ENCODE data around the gene STK26.
"Not testable (repeated sequence)": the region's sequence is repeated elsewhere in the genome, so short reads cannot be mapped to it uniquely, and the experiment has no call there.

STK26 gene

DNA sequence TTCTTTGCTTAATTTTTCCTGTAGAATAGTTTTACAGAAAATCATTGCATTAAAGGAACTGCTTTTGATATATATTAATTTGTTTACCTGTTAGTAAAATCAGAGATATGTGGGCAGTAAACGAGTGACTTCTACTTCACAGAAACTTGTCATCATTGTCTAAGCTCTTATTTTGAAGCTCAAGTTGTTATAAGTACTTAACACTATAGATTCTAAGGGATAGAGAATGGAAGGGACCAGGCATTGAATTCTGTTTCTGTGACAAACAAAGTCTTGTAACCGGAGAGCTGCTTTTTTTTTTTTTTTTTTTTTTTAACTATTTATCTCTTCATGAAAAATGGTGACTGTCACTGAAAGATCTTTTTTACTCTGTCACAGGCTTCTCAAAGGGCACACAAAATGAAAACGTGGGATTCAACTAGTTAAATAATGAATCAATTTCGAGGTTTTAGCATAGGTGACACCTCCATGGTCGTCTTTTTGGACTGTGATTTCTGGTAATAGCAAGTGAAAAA, 14.4 kb downstream of the STK26 start:
- Histone ChIP-seq H3K27me3 (ENCODE audit: insufficient read depth, insufficient read length) (no peaks in the 10 kb centered on the region), H3K9ac (ENCODE audit: insufficient read length, low read depth) (no peak overlapping the region), H3K9me3 (ENCODE audit: insufficient read depth, low read length) (no peaks in the 10 kb centered on the region), H3K36me3 (ENCODE audit: insufficient read depth, insufficient read length, low read length) (no peaks in the 10 kb centered on the region), H3K4me3 (ENCODE audit: insufficient read length, low read depth) (no peak overlapping the region), H3K4me1 (ENCODE audit: insufficient read depth, insufficient read length) (no peaks in the 10 kb centered on the region)
- TF ChIP-seq ZNF274 (IDR thresholded peaks at IDR 0.05; ENCODE audit: low read depth, low read length) (no peak), SUZ12 (IDR thresholded peaks at IDR 0.05; ENCODE audit: extremely low read depth, insufficient read depth, insufficient read length) (no peak), YY1 (IDR thresholded peaks at IDR 0.05; ENCODE audit: insufficient read depth, insufficient read length) (no peak)
- no peak for DNase-seq (ENCODE audit: low read depth, low spot score)

DNA sequence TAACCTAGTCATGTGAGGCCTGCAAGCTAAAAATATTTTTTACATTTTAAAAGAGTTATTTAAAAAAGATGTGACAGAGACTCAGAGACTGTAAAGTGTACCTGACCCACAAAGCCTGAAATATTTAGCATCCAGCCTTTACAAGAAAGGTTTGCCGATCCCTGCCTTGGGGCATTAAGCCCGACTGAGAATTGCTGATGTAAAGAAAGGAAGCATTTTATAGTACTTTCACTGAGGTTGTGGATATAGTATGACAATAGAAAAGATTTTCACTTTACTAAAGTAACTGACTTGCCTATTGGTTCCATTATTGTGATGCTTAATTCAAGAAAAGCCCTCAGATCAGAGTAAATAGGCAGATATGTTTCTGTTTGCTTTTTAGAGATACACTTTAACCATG, 17.0 kb downstream of the STK26 start:
- Histone ChIP-seq H3K9me3 (ENCODE audit: insufficient read depth, low read length) (no peaks in the 10 kb centered on the region), H3K27me3 (ENCODE audit: insufficient read depth, insufficient read length) (no peaks in the 10 kb centered on the region), H3K4me3 (ENCODE audit: insufficient read length, low read depth) (no peak overlapping the region), H3K4me1 (ENCODE audit: insufficient read depth, insufficient read length) (no peaks in the 10 kb centered on the region), H3K36me3 (ENCODE audit: insufficient read depth, insufficient read length, low read length) (no peaks in the 10 kb centered on the region), H3K9ac (ENCODE audit: insufficient read length, low read depth) (no peak overlapping the region)
- TF ChIP-seq SUZ12 (IDR thresholded peaks at IDR 0.05; ENCODE audit: extremely low read depth, insufficient read depth, insufficient read length) (no peak), ZNF274 (IDR thresholded peaks at IDR 0.05; ENCODE audit: low read depth, low read length) (no peak), YY1 (IDR thresholded peaks at IDR 0.05; ENCODE audit: insufficient read depth, insufficient read length) (no peak)
- no peak for DNase-seq (ENCODE audit: low read depth, low spot score)

DNA sequence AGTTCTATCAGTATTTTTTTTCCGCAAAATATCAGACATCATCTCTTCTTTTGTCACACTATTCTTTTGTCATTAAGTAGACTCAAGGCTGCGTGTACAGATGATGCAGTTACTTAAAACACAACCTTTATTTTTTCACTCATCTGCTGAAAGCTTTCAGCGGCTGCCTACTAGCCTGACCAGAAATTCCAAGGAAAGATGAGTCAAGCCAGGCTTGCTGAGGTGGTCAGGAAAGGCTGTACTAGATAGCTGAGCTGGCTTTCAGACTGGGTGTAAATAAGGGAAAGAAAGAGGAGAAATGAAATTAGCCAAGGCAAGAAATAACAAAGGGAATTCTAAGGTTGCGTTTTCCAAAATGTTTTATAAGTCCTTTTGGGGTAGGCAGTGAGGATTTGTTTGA, 17.9 kb downstream of the STK26 start:
- Histone ChIP-seq H3K4me1 (ENCODE audit: insufficient read depth, insufficient read length) (no peaks in the 10 kb centered on the region), H3K4me3 (ENCODE audit: insufficient read length, low read depth) (no peak overlapping the region), H3K27me3 (ENCODE audit: insufficient read depth, insufficient read length) (no peaks in the 10 kb centered on the region), H3K9me3 (ENCODE audit: insufficient read depth, low read length) (no peaks in the 10 kb centered on the region), H3K36me3 (ENCODE audit: insufficient read depth, insufficient read length, low read length) (no peaks in the 10 kb centered on the region), H3K9ac (ENCODE audit: insufficient read length, low read depth) (no peak overlapping the region)
- TF ChIP-seq SUZ12 (IDR thresholded peaks at IDR 0.05; ENCODE audit: extremely low read depth, insufficient read depth, insufficient read length) (no peak), ZNF274 (IDR thresholded peaks at IDR 0.05; ENCODE audit: low read depth, low read length) (no peak), YY1 (IDR thresholded peaks at IDR 0.05; ENCODE audit: insufficient read depth, insufficient read length) (no peak)
- DNase-seq (ENCODE audit: low read depth, low spot score): no peak

DNA sequence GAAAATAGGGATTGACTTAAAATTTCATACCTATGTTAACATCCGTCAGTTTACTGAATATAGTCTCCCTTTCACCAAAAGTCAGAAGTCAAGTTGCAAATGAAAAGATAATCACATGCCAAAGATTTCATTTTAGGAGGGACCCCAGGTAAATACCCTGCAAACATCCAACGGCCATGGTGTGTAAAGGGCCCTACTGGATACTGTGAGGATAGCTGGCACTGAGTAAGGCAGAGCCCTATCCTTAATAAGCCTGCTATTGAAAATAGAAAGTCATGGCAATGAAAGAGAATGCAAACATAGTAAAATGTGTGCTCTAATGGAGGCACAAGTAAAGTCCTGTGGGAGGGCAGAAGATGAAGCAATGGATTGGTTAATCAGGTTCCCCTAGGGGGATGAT, 20.9 kb downstream of the STK26 start:
- H3K9me3 ChIP-seq (ENCODE audit: insufficient read depth, low read length): no peaks in the 10 kb centered on the region
- no peak for DNase-seq (ENCODE audit: low read depth, low spot score)
- H3K4me1 ChIP-seq (ENCODE audit: insufficient read depth, insufficient read length): no peaks in the 10 kb centered on the region
- TF ChIP-seq YY1 (IDR thresholded peaks at IDR 0.05; ENCODE audit: insufficient read depth, insufficient read length) (no peak), SUZ12 (IDR thresholded peaks at IDR 0.05; ENCODE audit: extremely low read depth, insufficient read depth, insufficient read length) (no peak), ZNF274 (IDR thresholded peaks at IDR 0.05; ENCODE audit: low read depth, low read length) (no peak)
- H3K9ac ChIP-seq (ENCODE audit: insufficient read length, low read depth): no peak overlapping the region
- no peak overlapping the region for H3K4me3 ChIP-seq (ENCODE audit: insufficient read length, low read depth)
- no peaks in the 10 kb centered on the region for H3K36me3 ChIP-seq (ENCODE audit: insufficient read depth, insufficient read length, low read length)
- no peaks in the 10 kb centered on the region for H3K27me3 ChIP-seq (ENCODE audit: insufficient read depth, insufficient read length)

DNA sequence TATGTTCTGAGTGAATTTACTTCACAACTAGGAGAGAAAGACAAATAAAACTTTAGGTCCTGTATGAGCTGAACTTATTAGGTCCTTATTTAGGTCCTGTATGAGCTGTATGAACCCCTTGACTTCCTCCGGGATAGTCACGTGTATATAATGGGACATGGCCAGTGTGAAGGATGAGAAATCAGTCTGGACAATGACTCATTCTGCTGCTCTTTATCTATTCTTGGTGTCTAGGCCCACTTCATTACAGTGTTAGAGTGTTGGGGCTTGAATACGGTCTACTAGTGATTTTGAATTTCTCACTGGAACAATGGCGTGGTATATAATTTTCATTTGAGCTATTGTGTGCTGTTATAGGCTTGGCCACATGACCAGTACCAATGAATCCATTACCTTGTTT, 21.9 kb downstream of the STK26 start:
- DNase-seq (ENCODE audit: low read depth, low spot score): no peak
- no peaks in the 10 kb centered on the region for H3K36me3 ChIP-seq (ENCODE audit: insufficient read depth, insufficient read length, low read length)
- no peak overlapping the region for H3K9ac ChIP-seq (ENCODE audit: insufficient read length, low read depth)
- H3K9me3 ChIP-seq (ENCODE audit: insufficient read depth, low read length): no peaks in the 10 kb centered on the region
- TF ChIP-seq YY1 (IDR thresholded peaks at IDR 0.05; ENCODE audit: insufficient read depth, insufficient read length): no peak
- no peak for TF ChIP-seq SUZ12 (IDR thresholded peaks at IDR 0.05; ENCODE audit: extremely low read depth, insufficient read depth, insufficient read length)
- no peak for TF ChIP-seq ZNF274 (IDR thresholded peaks at IDR 0.05; ENCODE audit: low read depth, low read length)
- no peaks in the 10 kb centered on the region for H3K27me3 ChIP-seq (ENCODE audit: insufficient read depth, insufficient read length)
- no peaks in the 10 kb centered on the region for H3K4me1 ChIP-seq (ENCODE audit: insufficient read depth, insufficient read length)
- H3K4me3 ChIP-seq (ENCODE audit: insufficient read length, low read depth): no peak overlapping the region

DNA sequence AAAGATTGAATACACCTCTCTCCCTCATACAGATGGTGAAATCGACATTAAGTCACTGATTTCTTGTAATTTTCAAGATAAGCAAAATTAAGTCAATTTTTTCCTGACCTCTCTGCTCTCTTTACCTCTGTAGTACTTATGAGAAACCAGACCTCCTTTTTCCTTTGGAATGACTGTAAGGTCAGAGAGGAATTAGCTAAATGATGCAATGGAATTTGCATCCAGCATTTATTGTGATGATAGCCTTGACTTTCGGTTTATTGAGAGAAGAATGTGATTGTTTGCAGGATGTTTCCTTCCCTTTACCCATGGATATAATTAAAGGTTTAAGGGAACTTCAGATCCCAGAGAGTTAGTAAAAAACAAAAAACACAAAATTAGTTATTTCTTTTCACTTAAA, 22.4 kb downstream of the STK26 start:
- Histone ChIP-seq H3K4me3 (ENCODE audit: insufficient read length, low read depth) (no peak overlapping the region), H3K9ac (ENCODE audit: insufficient read length, low read depth) (no peak overlapping the region), H3K27me3 (ENCODE audit: insufficient read depth, insufficient read length) (no peaks in the 10 kb centered on the region), H3K4me1 (ENCODE audit: insufficient read depth, insufficient read length) (no peaks in the 10 kb centered on the region), H3K36me3 (ENCODE audit: insufficient read depth, insufficient read length, low read length) (no peaks in the 10 kb centered on the region), H3K9me3 (ENCODE audit: insufficient read depth, low read length) (no peaks in the 10 kb centered on the region)
- no peak for TF ChIP-seq YY1 (IDR thresholded peaks at IDR 0.05; ENCODE audit: insufficient read depth, insufficient read length)
- no peak for TF ChIP-seq ZNF274 (IDR thresholded peaks at IDR 0.05; ENCODE audit: low read depth, low read length)
- TF ChIP-seq SUZ12 (IDR thresholded peaks at IDR 0.05; ENCODE audit: extremely low read depth, insufficient read depth, insufficient read length): no peak
- no peak for DNase-seq (ENCODE audit: low read depth, low spot score)

DNA sequence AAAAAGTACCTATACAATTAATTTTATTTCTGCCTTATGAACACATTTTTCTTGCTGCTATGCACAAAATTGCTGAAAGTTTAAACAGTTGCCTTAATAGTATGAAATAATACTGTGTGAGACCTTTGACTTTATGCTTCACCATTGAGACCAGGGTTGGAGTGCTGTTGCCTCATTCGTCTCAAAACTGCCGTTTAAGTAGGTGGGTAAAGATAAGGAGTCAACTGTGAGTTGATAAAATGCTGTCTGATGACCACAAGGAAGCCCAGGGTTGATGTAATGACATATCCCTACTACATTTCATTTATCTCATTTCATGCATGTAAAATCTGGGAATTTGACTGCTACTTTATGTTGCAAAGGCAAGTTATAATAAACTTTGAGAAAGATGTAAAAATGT, 23.4 kb downstream of the STK26 start:
- Histone ChIP-seq H3K9me3 (ENCODE audit: insufficient read depth, low read length) (no peaks in the 10 kb centered on the region), H3K27me3 (ENCODE audit: insufficient read depth, insufficient read length) (no peaks in the 10 kb centered on the region), H3K4me3 (ENCODE audit: insufficient read length, low read depth) (no peak overlapping the region), H3K36me3 (ENCODE audit: insufficient read depth, insufficient read length, low read length) (no peaks in the 10 kb centered on the region), H3K9ac (ENCODE audit: insufficient read length, low read depth) (no peak overlapping the region), H3K4me1 (ENCODE audit: insufficient read depth, insufficient read length) (no peaks in the 10 kb centered on the region)
- no peak for DNase-seq (ENCODE audit: low read depth, low spot score)
- TF ChIP-seq YY1 (IDR thresholded peaks at IDR 0.05; ENCODE audit: insufficient read depth, insufficient read length) (no peak), ZNF274 (IDR thresholded peaks at IDR 0.05; ENCODE audit: low read depth, low read length) (no peak), SUZ12 (IDR thresholded peaks at IDR 0.05; ENCODE audit: extremely low read depth, insufficient read depth, insufficient read length) (no peak)

DNA sequence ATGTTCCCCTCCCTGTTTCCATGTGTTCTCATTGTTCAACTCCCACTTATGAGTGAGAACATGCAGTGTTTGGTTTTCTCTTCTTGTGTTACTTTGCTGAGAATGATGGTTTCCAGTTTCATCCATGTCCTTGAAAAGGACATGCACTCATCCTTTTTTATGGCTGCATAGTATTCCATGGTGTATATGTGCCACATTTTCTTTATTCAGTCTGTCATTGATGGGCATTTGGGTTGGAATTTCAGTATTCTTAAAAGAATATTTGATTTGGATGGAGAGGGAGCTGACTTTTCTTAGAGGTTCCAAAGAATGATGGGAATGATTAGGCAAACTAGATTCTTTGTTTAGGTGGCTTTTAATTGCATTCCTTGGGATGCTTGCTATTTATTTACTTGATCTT, 28.7 kb downstream of the STK26 start:
- H3K9ac ChIP-seq (ENCODE audit: insufficient read length, low read depth); H3K36me3 ChIP-seq (ENCODE audit: insufficient read depth, insufficient read length, low read length); H3K4me3 ChIP-seq (ENCODE audit: insufficient read length, low read depth); DNase-seq (ENCODE audit: low read depth, low spot score); H3K9me3 ChIP-seq (ENCODE audit: insufficient read depth, low read length); H3K4me1 ChIP-seq (ENCODE audit: insufficient read depth, insufficient read length); H3K27me3 ChIP-seq (ENCODE audit: insufficient read depth, insufficient read length): not testable (repeated sequence)
